Activated CD8-positive, alpha-beta memory T cell treated with anti-CD3 and anti-CD28 coated beads, Interleukin-2, amount 10 ng/mL, durations not matched to agents 7 days and 5 days (primary cell): ENCODE data around the gene CELA1. TPM values are rescaled to one million over a fixed set of nuclear protein-coding genes. Genes with fewer than 3 reads are reported as not detected.
"Not testable (repeated sequence)": the region's sequence is repeated elsewhere in the genome, so short reads cannot be mapped to it uniquely, and the experiment has no call there.

ENCODE experiments used
- ATAC-seq: fragments of 150-1000 bp; cut with Tn5 transposase; one replicate; pipeline ENCODE4 v1.10.0; 2021; ENCODE audit warnings: moderate library complexity
- CTCF ChIA-PET: fragments of 350-600 bp; sonication (Branson Sonifier 250); formaldehyde crosslinking; loops from one replicate; lab custom pipeline; 2021; ENCODE audit warnings: antibody characterized with exemption; lab: Charles Lee
- DNase-seq: peaks from one replicate; pipeline ENCODE4 v3.0.0-alpha.2; 2020
- H3K27ac Mint-ChIP-seq: one replicate; pipeline ENCODE4 v1.8.0; 2021; ENCODE audit warnings: mild to moderate bottlenecking, mixed read lengths
- H3K27me3 Mint-ChIP-seq: one replicate; pipeline ENCODE4 v1.8.0; 2021; ENCODE audit warnings: mixed read lengths
- H3K36me3 Mint-ChIP-seq: one replicate; pipeline ENCODE4 v1.8.0; 2021; ENCODE audit warnings: mild to moderate bottlenecking, mixed read lengths
- H3K4me1 Mint-ChIP-seq: one replicate; pipeline ENCODE4 v1.8.0; 2021; ENCODE audit warnings: mixed read lengths
- H3K4me3 Mint-ChIP-seq: one replicate; pipeline ENCODE4 v1.8.0; 2021; ENCODE audit warnings: mild to moderate bottlenecking, moderate library complexity, mixed read lengths
- H3K9me3 Mint-ChIP-seq: one replicate; pipeline ENCODE4 v1.8.0; 2022; ENCODE audit warnings: low read depth, mixed read lengths
- total RNA-seq, 2 experiments: library from RNA; stranded (reverse); gene quantifications; one replicate each; pipeline ENCODE4 v1.2.3, GENCODE V29; 2021

CELA1 gene
- total RNA-seq, 2 experiments from 2014 or later: not detected

DNA sequence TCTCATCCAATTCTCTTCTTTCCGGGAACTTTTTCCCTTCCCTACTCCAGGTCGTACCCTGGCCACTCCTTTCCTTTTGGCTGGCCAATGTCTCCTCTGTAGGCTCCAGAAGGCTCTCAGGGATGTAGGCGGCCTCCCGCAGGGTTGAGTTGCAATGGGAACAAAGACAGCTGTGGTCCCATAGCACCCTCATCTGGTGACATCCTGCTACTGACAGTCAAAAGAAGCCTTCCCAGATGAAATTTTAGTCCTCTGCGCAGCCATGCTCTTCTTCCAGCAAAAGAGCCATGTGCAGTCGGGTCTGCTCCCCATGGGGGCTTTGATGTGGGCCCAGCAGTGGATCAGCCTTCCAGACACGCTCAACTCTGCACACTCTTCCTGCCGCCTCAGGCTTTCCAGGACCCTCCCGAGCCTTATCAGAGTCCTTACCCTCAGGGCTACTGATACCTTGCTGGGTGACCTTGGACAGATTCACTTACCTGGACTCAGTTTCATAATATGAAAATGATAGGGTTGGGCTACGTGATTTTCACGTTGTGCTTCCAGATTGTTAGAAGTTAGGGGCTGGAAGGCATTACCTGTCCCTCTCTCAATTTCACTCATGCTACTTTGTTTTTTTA is 5.5 kb upstream of the CELA1 start:
- Mint-ChIP-seq H3K4me3 (no peak overlapping the region), H3K4me1 (no peaks in the 10 kb centered on the region), H3K27ac (no peak overlapping the region), H3K27me3 (no peaks in the 10 kb centered on the region), H3K9me3 (no peaks in the 10 kb centered on the region), H3K36me3 (peaks cover 11% of the 10 kb centered on the region)
- DNase-seq (peak; percentile 52), ATAC-seq (peak; percentile 47)
- CTCF ChIA-PET: interaction anchor here (0.5 to 4.4 kb wide), 15 partner anchors 9 to 831 kb away, joined by 3 to 39 read pairs (median 4); partner anchors contain the start of gene GALNT6

DNA sequence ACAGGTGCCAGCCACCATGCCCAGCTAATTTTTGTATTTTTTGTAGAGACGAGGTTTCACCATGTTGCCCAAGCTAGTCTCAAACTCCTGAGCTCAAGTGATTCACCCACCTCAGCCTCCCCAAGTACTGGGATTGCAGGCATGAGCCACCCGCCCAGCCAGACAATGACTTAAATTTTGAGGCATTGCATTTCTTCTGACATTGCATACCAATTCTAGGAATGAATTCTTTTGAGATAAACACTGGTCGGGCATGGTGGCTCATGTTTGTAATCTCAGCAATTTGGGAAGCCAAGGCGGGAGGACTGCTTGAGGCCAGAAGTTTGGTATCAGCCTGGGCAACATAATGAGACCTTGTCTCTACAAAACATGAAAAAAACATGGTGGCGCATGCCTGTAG is 2.5 kb upstream of the CELA1 start:
- H3K36me3 Mint-ChIP-seq: peaks cover 1% of the 10 kb centered on the region
- ATAC-seq (no peak), DNase-seq (no peak)
- H3K27me3 Mint-ChIP-seq: no peaks in the 10 kb centered on the region
- no peaks in the 10 kb centered on the region for H3K4me1 Mint-ChIP-seq
- no peaks in the 10 kb centered on the region for H3K9me3 Mint-ChIP-seq
- no peak overlapping the region for H3K4me3 Mint-ChIP-seq
- H3K27ac Mint-ChIP-seq: no peak overlapping the region
- CTCF ChIA-PET: interaction anchor here (0.9 to 4.4 kb wide), 5 partner anchors 8 to 89 kb away, joined by 3 to 39 read pairs (median 3); no protein-coding TSS in a partner anchor

DNA sequence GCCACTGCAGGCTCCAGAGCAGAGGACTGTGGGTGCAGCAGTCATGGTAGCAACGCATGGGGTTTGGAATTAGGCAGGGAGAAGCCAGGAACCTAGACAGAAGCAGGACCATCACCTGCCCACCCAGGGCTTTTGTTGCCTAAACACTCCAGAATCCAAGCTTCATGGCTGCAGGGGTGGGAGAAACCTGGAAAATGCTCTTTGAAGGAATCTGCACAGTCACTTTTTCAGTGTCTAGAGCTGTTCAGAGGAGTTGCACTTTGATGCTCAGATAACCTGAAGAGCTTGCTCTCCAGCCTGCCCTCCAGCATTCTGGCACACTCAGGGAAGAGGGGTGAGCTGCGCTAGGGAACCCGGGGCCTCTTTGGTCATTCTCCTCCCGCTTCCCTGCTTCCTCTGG is 1.6 kb upstream of the CELA1 start:
- Mint-ChIP-seq H3K4me3 (no peak overlapping the region), H3K9me3 (no peaks in the 10 kb centered on the region), H3K27me3 (no peaks in the 10 kb centered on the region), H3K36me3 (no peaks in the 10 kb centered on the region), H3K27ac (no peak overlapping the region), H3K4me1 (no peaks in the 10 kb centered on the region)
- CTCF ChIA-PET: no interaction called here
- no peak for ATAC-seq
- DNase-seq: no peak

GRCh38 chr12:51345681-51346080 is 798 bp downstream of the CELA1 start:
- ATAC-seq (no peak), DNase-seq (no peak)
- H3K27ac Mint-ChIP-seq: no peak overlapping the region
- H3K36me3 Mint-ChIP-seq: no peaks in the 10 kb centered on the region
- H3K9me3 Mint-ChIP-seq: no peaks in the 10 kb centered on the region
- no peak overlapping the region for H3K4me3 Mint-ChIP-seq
- H3K4me1 Mint-ChIP-seq: peaks cover 7% of the 10 kb centered on the region
- H3K27me3 Mint-ChIP-seq: no peaks in the 10 kb centered on the region
- CTCF ChIA-PET: interaction anchor here (0.7 kb wide), 1 partner anchor 76 kb away, joined by 3 read pairs; no protein-coding TSS in a partner anchor

DNA sequence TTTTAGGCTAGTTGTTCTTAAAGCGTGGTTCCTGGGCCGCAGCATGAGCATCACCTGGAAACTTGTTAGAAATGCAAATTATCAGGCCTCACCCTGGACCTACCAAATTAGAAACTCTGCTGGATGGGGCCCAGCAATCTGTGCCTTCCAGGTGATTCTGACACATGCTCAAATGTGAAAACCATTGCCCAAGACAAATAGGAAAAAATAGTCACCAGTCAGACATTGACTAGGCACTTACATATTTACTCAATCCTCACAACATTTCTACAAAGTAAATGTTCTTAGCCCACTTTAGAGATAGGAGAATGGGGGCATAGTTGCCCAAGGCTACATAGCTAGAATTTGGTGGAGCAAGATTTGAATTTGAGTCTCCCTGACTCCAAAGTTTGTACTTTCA is 3.3 kb downstream of the CELA1 start:
- peaks cover 7% of the 10 kb centered on the region for H3K4me1 Mint-ChIP-seq
- CTCF ChIA-PET: interaction anchor here (1.0 to 4.2 kb wide), 5 partner anchors 8 to 578 kb away, joined by 3 to 81 read pairs (median 4); partner anchors contain the start of gene SMAGP
- H3K4me3 Mint-ChIP-seq: no peak overlapping the region
- no peaks in the 10 kb centered on the region for H3K9me3 Mint-ChIP-seq
- H3K27me3 Mint-ChIP-seq: no peaks in the 10 kb centered on the region
- no peak for ATAC-seq
- no peak for DNase-seq
- H3K27ac Mint-ChIP-seq: no peak overlapping the region
- no peaks in the 10 kb centered on the region for H3K36me3 Mint-ChIP-seq

DNA sequence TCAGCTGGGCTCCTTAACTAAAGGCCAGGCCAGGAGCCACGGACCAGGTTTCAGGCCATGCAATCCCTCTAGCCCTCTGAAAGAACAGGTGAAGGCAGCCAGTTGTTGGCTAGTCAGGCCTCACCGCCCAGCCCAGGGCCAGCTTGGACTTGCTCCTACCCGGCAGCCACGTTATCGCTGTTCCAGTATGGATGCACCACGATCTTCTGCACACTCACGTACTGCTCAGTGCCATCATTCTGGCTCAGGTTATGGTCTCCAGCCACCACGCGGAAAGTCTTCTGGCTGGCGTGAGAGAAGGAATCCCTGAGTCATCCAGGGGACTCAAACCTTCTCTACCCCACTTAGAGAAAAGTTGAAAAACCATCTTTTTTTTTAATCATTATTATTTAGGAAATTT is 4.1 kb downstream of the CELA1 start:
- DNase-seq (no peak), ATAC-seq (no peak)
- Mint-ChIP-seq H3K36me3 (no peaks in the 10 kb centered on the region), H3K9me3 (no peaks in the 10 kb centered on the region), H3K27me3 (no peaks in the 10 kb centered on the region), H3K27ac (no peak overlapping the region), H3K4me1 (peaks cover 7% of the 10 kb centered on the region), H3K4me3 (no peak overlapping the region)
- CTCF ChIA-PET: interaction anchor here (1.0 to 4.2 kb wide), 16 partner anchors 9 to 577 kb away, joined by 3 to 81 read pairs (median 11); partner anchors contain the start of genes BIN2, DAZAP2, LETMD1 and SMAGP

DNA sequence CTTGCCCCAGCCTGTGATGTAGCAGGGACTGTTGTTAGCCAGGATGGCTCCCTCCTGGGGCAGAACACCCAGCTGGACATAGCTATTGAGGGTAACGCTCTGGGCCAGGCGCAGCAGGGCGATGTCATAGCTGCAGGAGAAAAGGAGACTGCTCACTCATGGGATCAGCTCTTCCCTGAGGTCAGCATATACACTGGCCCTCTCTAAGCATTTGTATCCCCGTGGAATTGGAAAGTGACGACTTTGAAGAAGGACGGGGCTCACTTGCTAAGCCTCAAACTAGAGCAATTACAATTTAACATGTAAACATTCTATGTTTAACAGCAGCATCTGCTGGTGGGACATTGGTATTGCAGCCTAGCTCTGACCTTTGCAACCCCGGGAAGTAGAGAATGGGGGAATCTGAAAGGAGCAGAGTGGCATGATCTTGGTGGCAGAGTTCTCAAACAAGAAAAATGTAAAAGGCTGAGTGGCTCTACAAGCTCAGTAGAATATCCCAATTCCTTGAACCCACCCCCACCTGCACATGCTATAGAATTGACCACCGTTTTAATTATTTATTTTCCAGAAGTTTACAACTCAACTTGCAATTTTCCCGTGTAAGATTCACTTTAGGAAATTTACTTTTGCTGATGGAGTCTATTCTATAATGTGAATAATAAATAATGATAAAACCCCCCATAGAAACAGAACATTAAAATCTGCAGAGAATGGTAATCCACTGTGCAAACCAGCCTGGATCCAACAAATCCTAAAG is 5.0 kb downstream of the CELA1 start:
- Mint-ChIP-seq H3K4me3 (no peak overlapping the region), H3K27ac (peak overlapping the region; percentile 48), H3K9me3 (no peaks in the 10 kb centered on the region), H3K36me3 (no peaks in the 10 kb centered on the region), H3K27me3 (no peaks in the 10 kb centered on the region), H3K4me1 (peaks cover 7% of the 10 kb centered on the region)
- DNase-seq (peak; percentile 83), ATAC-seq (peak; percentile 91)
- CTCF ChIA-PET: interaction anchor here (0.6 to 4.2 kb wide), 61 partner anchors 10 to 1302 kb away, joined by 3 to 81 read pairs (median 5); partner anchors contain the start of genes ATF1, BIN2, CSRNP2 and DAZAP2

GRCh38 chr12:51339750-51340149 is 6.7 kb downstream of the CELA1 start:
- Mint-ChIP-seq H3K9me3 (no peaks in the 10 kb centered on the region), H3K4me1 (peaks cover 7% of the 10 kb centered on the region), H3K27me3 (no peaks in the 10 kb centered on the region), H3K4me3 (no peak overlapping the region), H3K27ac (no peak overlapping the region), H3K36me3 (no peaks in the 10 kb centered on the region)
- ATAC-seq: no peak
- CTCF ChIA-PET: interaction anchor here (1.0 to 4.2 kb wide), 6 partner anchors 11 to 250 kb away, joined by 3 to 81 read pairs (median 8); partner anchors contain the start of gene SMAGP
- no peak for DNase-seq

DNA sequence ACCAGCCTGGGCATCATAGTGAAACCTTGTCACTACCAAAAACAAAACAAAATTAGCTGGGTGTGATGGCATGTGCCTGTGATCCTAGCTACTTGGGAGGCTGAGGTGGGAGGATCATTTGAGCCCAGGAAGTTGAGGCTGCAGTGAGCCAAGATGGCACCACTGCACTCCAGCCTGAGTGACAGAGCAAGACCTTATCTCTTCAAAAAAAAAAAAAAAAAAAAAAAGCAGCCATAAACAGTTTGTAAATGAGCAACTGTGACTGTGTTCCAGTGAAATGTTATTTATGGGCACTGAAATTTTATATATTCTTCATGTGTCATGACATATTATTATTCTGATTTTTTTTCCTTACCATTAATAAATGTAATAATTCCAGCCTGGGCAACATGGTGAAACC is 9.1 kb downstream of the CELA1 start:
- not testable (repeated sequence) for H3K9me3 Mint-ChIP-seq, H3K27me3 Mint-ChIP-seq, H3K36me3 Mint-ChIP-seq, ATAC-seq, DNase-seq, H3K4me3 Mint-ChIP-seq, H3K27ac Mint-ChIP-seq, H3K4me1 Mint-ChIP-seq
- CTCF ChIA-PET: interaction anchor here (1.1 to 1.5 kb wide), 2 partner anchors 14 to 68 kb away, joined by 3 to 4 read pairs; no protein-coding TSS in a partner anchor

- Mint-ChIP-seq H3K36me3 (no peaks in the 10 kb centered on the region), H3K4me1 (peaks cover 4% of the 10 kb centered on the region), H3K4me3 (no peak overlapping the region), H3K27ac (no peak overlapping the region), H3K9me3 (no peaks in the 10 kb centered on the region), H3K27me3 (no peaks in the 10 kb centered on the region)
- DNase-seq (no peak), ATAC-seq (no peak)
- CTCF ChIA-PET: interaction anchor here (0.8 to 1.4 kb wide), 4 partner anchors 9 to 65 kb away, joined by 3 to 6 read pairs (median 4); partner anchors contain the start of gene SMAGP
Measured at GRCh38 chr12:51335931-51336330, 10.5 kb downstream of the CELA1 start.

DNA sequence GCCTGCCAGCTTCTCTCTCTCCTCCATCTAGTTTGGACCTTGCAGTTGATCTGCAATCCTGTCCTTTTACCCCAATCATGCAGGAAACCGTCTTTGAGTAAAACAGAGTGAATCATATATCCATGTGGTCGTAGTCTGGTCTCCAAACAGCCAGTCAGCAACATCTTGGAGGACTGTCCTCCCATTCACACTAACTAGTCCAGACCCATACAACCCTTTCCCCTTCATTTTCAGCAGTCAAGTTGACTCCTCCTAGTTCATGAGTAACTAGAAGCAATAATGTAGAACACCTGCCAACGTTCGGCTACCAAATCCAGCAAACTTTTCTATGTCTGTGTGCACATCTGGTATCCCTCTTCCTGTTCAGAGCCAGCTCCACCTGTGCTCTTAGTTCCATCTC is 11.7 kb downstream of the CELA1 start:
- CTCF ChIA-PET: interaction anchor here (1.4 kb wide), 1 partner anchor 64 kb away, joined by 6 read pairs; the partner anchor contains the start of gene SMAGP

GRCh38 chr12:51333536-51333935 is 12.9 kb downstream of the CELA1 start:
- peaks cover 2% of the 10 kb centered on the region for H3K36me3 Mint-ChIP-seq
- H3K27ac Mint-ChIP-seq: no peak overlapping the region
- CTCF ChIA-PET: interaction anchor here (1.1 to 4.4 kb wide), 3 partner anchors 8 to 31 kb away, joined by 3 to 49 read pairs (median 3); no protein-coding TSS in a partner anchor
- H3K9me3 Mint-ChIP-seq: no peaks in the 10 kb centered on the region
- ATAC-seq: no peak
- DNase-seq: no peak
- no peaks in the 10 kb centered on the region for H3K27me3 Mint-ChIP-seq
- H3K4me3 Mint-ChIP-seq: no peak overlapping the region
- peaks cover 23% of the 10 kb centered on the region for H3K4me1 Mint-ChIP-seq

More for the DNA sequence above, 11.7 kb downstream of the CELA1 start:
- no peak for DNase-seq
- H3K9me3 Mint-ChIP-seq: no peaks in the 10 kb centered on the region
- peaks cover 1% of the 10 kb centered on the region for H3K36me3 Mint-ChIP-seq
- H3K27ac Mint-ChIP-seq: no peak overlapping the region
- no peak overlapping the region for H3K4me3 Mint-ChIP-seq
- no peak for ATAC-seq
- H3K4me1 Mint-ChIP-seq: peaks cover 12% of the 10 kb centered on the region
- no peaks in the 10 kb centered on the region for H3K27me3 Mint-ChIP-seq

- H3K4me1 Mint-ChIP-seq: peaks cover 49% of the 10 kb centered on the region
Measured at GRCh38 chr12:51330186-51330585, 16.3 kb downstream of the CELA1 start.

More at GRCh38 chr12:51330186-51330585, 16.3 kb downstream of the CELA1 start:
- peak overlapping the region; percentile 32 for H3K4me3 Mint-ChIP-seq
- CTCF ChIA-PET: interaction anchor here (0.7 to 4.4 kb wide), 4 partner anchors 10 to 1049 kb away, joined by 3 to 49 read pairs (median 3); no protein-coding TSS in a partner anchor
- H3K27me3 Mint-ChIP-seq: no peaks in the 10 kb centered on the region
- DNase-seq (no peak), ATAC-seq (no peak)
- H3K36me3 Mint-ChIP-seq: peaks cover 6% of the 10 kb centered on the region
- H3K9me3 Mint-ChIP-seq: no peaks in the 10 kb centered on the region
- H3K27ac Mint-ChIP-seq: peak overlapping the region; percentile 72
